ENCODE results near the gene STXBP5L.

- TF ChIP-seq CTCF (IDR thresholded peaks at IDR 0.05) (no peak), POLR2A (IDR thresholded peaks at IDR 0.05) (no peak)
Measured at GRCh38 chr3:121228971-121229370, 321.0 kb downstream of the STXBP5L start.
